SK-N-SH (cell line): Measurements from ENCODE around the gene MAST4. TPM values are rescaled to one million over a fixed set of nuclear protein-coding genes. Genes with fewer than 3 reads are reported as not detected.

ENCODE experiments used
- CTCF ChIA-PET: fragments of 300-600, 350-600 bp; formaldehyde crosslinking; extraction: SDS; loops from one replicate; lab custom pipeline; 2021; lab: Yijun Ruan, JAX
- POLR2A ChIA-PET: fragments of 350-600 bp; sonication (Branson Sonifier 250); formaldehyde crosslinking; extraction: SDS; loops from one replicate; lab custom pipeline; 2020; ENCODE audit warnings: antibody characterized with exemption, inconsistent platforms; lab: Yijun Ruan, JAX
- DNase-seq: peaks from one replicate; pipeline ENCODE4 v3.0.0; 2012
- H2AFZ ChIP-seq: fragments of 200-600 bp; sonication (generic); 2 replicates; pipeline ENCODE4 v1.8.1; 2016; ENCODE audit warnings: antibody characterized with exemption, mild to moderate bottlenecking, low read depth
- H3F3A ChIP-seq: fragments of 200-600 bp; sonication (generic); replicated peaks from 2 replicates; pipeline ENCODE3; 2016; ENCODE audit warnings: antibody characterized with exemption, mild to moderate bottlenecking; ENCODE audit not compliant: insufficient read depth
- H3K27ac ChIP-seq, 2 experiments: fragments of 200-500 bp in 1 of 2; fragments of 200-600 bp in 1 of 2; sonication (Bioruptor generic) in 1 of 2; sonication (generic), shearing (Covaris generic) in 1 of 2; 2 replicates each; pipeline versions ENCODE4 v1.5.1 to v1.6.1; 2014 to 2016; ENCODE audit warnings: low read depth in 2 of 2, inconsistent platforms in 1 of 2, low read length in 1 of 2, mild to moderate bottlenecking in 1 of 2, mixed read lengths in 1 of 2
- H3K27me3 ChIP-seq: fragments of 200-600 bp; sonication (generic), shearing (Covaris generic); 2 replicates; pipeline ENCODE4 v1.6.1; 2016; ENCODE audit warnings: mixed run types; ENCODE audit not compliant: insufficient read depth
- H3K36me3 ChIP-seq, 2 experiments: fragments of 200-500 bp in 1 of 2; fragments of 200-600 bp in 1 of 2; sonication (Bioruptor generic) in 1 of 2; sonication (generic) in 1 of 2; replicated peaks in 1 of 2; 2 replicates each; pipeline versions ENCODE3 to v1.5.1; 2014 to 2016; ENCODE audit warnings: low read length in 1 of 2, mild to moderate bottlenecking in 1 of 2; ENCODE audit not compliant: insufficient read depth in 2 of 2, control insufficient read depth in 1 of 2
- H3K4me1 ChIP-seq, 2 experiments: fragments of 200-500 bp in 1 of 2; fragments of 200-600 bp in 1 of 2; sonication (Bioruptor generic) in 1 of 2; sonication (generic), shearing (Covaris generic) in 1 of 2; 2 replicates each; pipeline versions ENCODE4 v1.5.1 to v1.6.1; 2014 to 2016; ENCODE audit warnings: low read depth in 1 of 2, low read length in 1 of 2, mixed run types in 1 of 2; ENCODE audit not compliant: insufficient read depth in 2 of 2, control insufficient read depth in 1 of 2
- H3K4me2 ChIP-seq: fragments of 200-600 bp; sonication (generic), shearing (Covaris generic); 2 replicates; pipeline ENCODE4 v1.6.1; 2017; ENCODE audit warnings: mixed run types
- H3K4me3 ChIP-seq, 2 experiments: fragments of 200-500 bp in 1 of 2; fragments of 200-600 bp in 1 of 2; sonication (Bioruptor generic) in 1 of 2; sonication (generic), shearing (Covaris generic) in 1 of 2; 2 replicates each; pipeline versions ENCODE4 v1.5.1 to v1.8.1; 2014 to 2016; ENCODE audit warnings: low read depth in 2 of 2, inconsistent platforms in 1 of 2, low read length in 1 of 2, mild to moderate bottlenecking in 1 of 2, mixed read lengths in 1 of 2, moderate library complexity in 1 of 2
- H3K79me2 ChIP-seq: fragments of 200-600 bp; sonication (generic); 2 replicates; pipeline ENCODE4 v1.8.1; 2017; ENCODE audit warnings: mild to moderate bottlenecking; ENCODE audit not compliant: insufficient read depth
- H3K9ac ChIP-seq: fragments of 200-600 bp; sonication (generic); 2 replicates; pipeline ENCODE4 v1.6.1; 2017; ENCODE audit warnings: mixed run types
- H3K9me2 ChIP-seq: fragments of 200-600 bp; sonication (generic); 2 replicates; pipeline ENCODE4 v1.6.1; 2017; ENCODE audit warnings: mixed run types
- H3K9me3 ChIP-seq: fragments of 200-600 bp; sonication (generic); 2 replicates; pipeline ENCODE4 v1.6.1; 2017; ENCODE audit warnings: mixed run types, mild to moderate bottlenecking, moderate library complexity
- H4K20me1 ChIP-seq: fragments of 200-600 bp; sonication (generic); 2 replicates; pipeline ENCODE4 v1.6.1; 2017; ENCODE audit warnings: mild to moderate bottlenecking, mixed run types; ENCODE audit not compliant: insufficient read depth
- CHD2 ChIP-seq: fragments of 150-350 bp; IDR thresholded peaks from 2 replicates; pipeline ENCODE4 v1.6.1; 2018; ENCODE audit warnings: low read length; ENCODE audit not compliant: partially characterized antibody
- ELF1 ChIP-seq: IDR thresholded peaks from 2 replicates; pipeline ENCODE4 v1.4.0; 2012
- POLR2AphosphoS5 ChIP-seq: IDR thresholded peaks from 2 replicates; pipeline ENCODE4 v1.6.1; 2012; ENCODE audit warnings: low read depth, low read length
- RFX5 ChIP-seq: IDR thresholded peaks from 2 replicates; pipeline ENCODE4 v1.6.1; 2012; ENCODE audit warnings: mild to moderate bottlenecking, improper control_type of control experiment, low read length
- SIN3A ChIP-seq: IDR thresholded peaks from 2 replicates; pipeline ENCODE4 v1.6.1; 2012; ENCODE audit warnings: low read depth, mild to moderate bottlenecking, low read length, moderate library complexity, borderline replicate concordance
- TCF12 ChIP-seq: IDR thresholded peaks from 2 replicates; pipeline ENCODE4 v1.4.0; 2012
- TEAD4 ChIP-seq: IDR thresholded peaks from 2 replicates; pipeline ENCODE4 v1.4.0; 2012; ENCODE audit warnings: mild to moderate bottlenecking, borderline replicate concordance; ENCODE audit not compliant: insufficient read depth
- WGBS: methylation state at CpG from one replicate; pipeline ENCODE4 v1.1.6; 2017; ENCODE audit warnings: low lambda C conversion rate; 5-methylcytosine and 5-hydroxymethylcytosine counted together
- polyA plus RNA-seq, 3 experiments: library from polyadenylated mRNA; depleted of rRNA; stranded (reverse); fragments of >200 nt; gene quantifications; 2 replicates each; pipeline ENCODE4 v1.2.3, GENCODE V29; 2012
- TF ChIP-seq, protein P1 (sequence below): IDR thresholded peaks from 2 replicates; pipeline ENCODE4 v1.6.1; 2012; ENCODE audit warnings: mild to moderate bottlenecking, low read depth, low read length, moderate library complexity
- TF ChIP-seq, protein P2 (sequence below): fragments of 150-350 bp; IDR thresholded peaks from 2 replicates; pipeline ENCODE4 v1.6.1; 2016; ENCODE audit warnings: mild to moderate bottlenecking, low read depth, low read length

Gene MAST4
- polyA plus RNA-seq, 1 of the 3 experiments (the other 2 are of a cell fraction): 2.2 TPM

DNA sequence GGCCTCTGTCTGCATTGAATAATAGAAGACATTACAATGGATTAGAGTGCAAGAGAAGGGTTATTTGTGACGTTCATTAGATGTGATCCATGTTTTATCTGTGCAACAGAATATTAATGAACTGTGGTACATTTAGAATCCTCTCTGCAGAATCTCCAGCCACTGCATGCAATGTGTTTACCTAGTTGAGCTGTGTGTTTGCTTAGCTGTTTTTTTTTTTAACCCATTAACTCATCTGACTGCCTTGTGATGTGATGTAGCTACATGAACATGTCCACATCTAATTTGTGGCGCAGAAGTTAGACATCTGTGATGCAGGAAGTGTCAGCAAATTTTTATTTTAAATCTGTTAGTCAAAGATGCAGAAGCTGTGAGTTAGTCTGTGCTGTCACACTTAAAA lies 363.5 kb downstream of the MAST4 start (continued):
- TF ChIP-seq, protein P1, sequence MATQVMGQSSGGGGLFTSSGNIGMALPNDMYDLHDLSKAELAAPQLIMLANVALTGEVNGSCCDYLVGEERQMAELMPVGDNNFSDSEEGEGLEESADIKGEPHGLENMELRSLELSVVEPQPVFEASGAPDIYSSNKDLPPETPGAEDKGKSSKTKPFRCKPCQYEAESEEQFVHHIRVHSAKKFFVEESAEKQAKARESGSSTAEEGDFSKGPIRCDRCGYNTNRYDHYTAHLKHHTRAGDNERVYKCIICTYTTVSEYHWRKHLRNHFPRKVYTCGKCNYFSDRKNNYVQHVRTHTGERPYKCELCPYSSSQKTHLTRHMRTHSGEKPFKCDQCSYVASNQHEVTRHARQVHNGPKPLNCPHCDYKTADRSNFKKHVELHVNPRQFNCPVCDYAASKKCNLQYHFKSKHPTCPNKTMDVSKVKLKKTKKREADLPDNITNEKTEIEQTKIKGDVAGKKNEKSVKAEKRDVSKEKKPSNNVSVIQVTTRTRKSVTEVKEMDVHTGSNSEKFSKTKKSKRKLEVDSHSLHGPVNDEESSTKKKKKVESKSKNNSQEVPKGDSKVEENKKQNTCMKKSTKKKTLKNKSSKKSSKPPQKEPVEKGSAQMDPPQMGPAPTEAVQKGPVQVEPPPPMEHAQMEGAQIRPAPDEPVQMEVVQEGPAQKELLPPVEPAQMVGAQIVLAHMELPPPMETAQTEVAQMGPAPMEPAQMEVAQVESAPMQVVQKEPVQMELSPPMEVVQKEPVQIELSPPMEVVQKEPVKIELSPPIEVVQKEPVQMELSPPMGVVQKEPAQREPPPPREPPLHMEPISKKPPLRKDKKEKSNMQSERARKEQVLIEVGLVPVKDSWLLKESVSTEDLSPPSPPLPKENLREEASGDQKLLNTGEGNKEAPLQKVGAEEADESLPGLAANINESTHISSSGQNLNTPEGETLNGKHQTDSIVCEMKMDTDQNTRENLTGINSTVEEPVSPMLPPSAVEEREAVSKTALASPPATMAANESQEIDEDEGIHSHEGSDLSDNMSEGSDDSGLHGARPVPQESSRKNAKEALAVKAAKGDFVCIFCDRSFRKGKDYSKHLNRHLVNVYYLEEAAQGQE: no peak

DNA sequence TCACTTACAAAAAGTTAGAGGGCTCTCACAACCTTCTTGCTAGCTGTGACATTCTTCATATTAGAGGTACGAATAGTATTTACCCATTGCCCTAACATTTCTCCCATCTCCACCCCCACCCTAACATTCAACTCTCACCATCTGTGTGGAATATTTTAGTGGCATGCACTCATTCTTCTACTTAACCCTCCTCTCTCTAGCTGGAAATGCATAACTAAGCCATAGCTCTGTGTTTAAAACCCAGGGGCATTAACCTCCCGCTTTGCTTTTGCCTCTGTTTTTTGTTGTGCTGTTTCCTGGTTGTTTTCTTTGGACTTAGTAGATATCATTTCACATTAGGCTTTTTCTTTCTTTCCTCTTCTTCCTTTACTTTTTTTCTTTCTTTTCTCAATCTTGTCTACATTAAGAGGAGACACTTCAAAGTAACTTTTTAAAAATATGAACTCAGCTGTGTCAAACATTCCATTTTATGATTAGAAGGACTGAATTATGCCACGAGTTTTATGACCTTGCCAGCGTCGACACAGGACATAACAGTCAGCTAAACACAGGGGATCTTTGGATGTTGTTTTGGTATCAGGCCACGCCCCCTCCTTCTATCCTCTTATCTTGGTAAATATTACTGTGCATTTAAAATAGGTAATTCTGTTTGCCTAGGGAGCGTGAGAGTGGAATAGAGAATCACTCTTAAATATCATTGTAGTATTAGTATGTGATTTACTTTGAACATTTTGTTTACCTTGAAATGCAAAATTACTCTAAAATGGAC lies 364.4 kb downstream of the MAST4 start:
- Histone ChIP-seq H3K36me3 (no peaks in the 10 kb centered on the region), H3K9me3 (no peaks in the 10 kb centered on the region), H3K4me1 (peaks cover 13 to 28% of the 10 kb centered on the region in 2 experiments; a peak in 3 of 4 replicates), H3K4me2 (no peak overlapping the region), H3K9me2 (no peaks in the 10 kb centered on the region), H3K79me2 (no peaks in the 10 kb centered on the region), H3F3A (no peaks in the 10 kb centered on the region), H2AFZ (no peak overlapping the region; the same call in none of the 2 replicates), H3K9ac (no peak overlapping the region), H3K27ac (peak overlapping the region; percentile 53 to 58; a peak in 2 of 4 replicates)
- ChIA-PET POLR2A (no interaction called here), CTCF (interaction anchor here (0.9 to 2.5 kb wide), 3 partner anchors 10 to 27 kb away, joined by 3 to 10 read pairs (median 4); no protein-coding TSS in a partner anchor)
- DNase-seq: no peak
- peak; percentile 26; the same call in 1 of the 2 replicates for TF ChIP-seq TCF12
- TF ChIP-seq, protein P1: no peak
- TF ChIP-seq, all 33 proteins: peak for 1
- no peaks in the 10 kb centered on the region for H4K20me1 ChIP-seq
- H3K27me3 ChIP-seq: no peaks in the 10 kb centered on the region
- WGBS: 54% methylated on average over 7 of the region's 7 CpGs
- H3K4me3 ChIP-seq: no peak overlapping the region

DNA sequence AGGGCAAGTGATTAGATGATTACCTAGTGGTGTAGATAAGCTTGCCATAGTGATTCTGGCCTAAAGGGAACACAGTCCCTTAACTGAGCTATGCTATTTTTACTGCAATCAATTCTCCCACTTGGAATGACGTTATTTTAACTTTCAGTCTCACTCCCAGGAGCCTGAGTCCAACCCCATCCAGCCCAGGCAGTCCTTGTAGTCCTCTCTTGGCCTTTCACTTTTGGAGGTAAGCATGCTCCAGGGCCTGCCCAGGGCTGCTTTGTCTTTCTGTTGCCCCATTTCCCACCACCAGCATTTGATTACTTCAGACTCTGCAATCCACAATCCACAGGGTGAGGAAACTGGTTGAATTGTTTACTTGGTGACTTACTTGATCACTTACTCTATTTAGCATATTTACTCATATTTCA lies 367.4 kb downstream of the MAST4 start:
- Histone ChIP-seq H3K9me3 (no peaks in the 10 kb centered on the region), H3K4me3 (no peak overlapping the region), H3K4me2 (no peak overlapping the region), H3K4me1 (peaks cover 13 to 20% of the 10 kb centered on the region in 2 experiments; a peak in 3 of 4 replicates), H3K36me3 (no peaks in the 10 kb centered on the region), H3K27me3 (no peaks in the 10 kb centered on the region), H3F3A (no peaks in the 10 kb centered on the region), H3K79me2 (no peaks in the 10 kb centered on the region), H3K9ac (no peak overlapping the region), H3K9me2 (no peaks in the 10 kb centered on the region), H2AFZ (no peak overlapping the region), H3K27ac (no peak overlapping the region), H4K20me1 (no peaks in the 10 kb centered on the region)
- ChIA-PET CTCF (interaction anchor here (0.6 to 0.9 kb wide), 2 partner anchors 24 to 646 kb away, joined by 3 to 5 read pairs; no protein-coding TSS in a partner anchor), POLR2A (no interaction called here)
- DNase-seq: peak; percentile 8
- 53% methylated on average over 1 of the region's 1 CpG for WGBS
- no peak for TF ChIP-seq TEAD4
- no peak for TF ChIP-seq RFX5
- TF ChIP-seq CHD2: no peak
- TF ChIP-seq POLR2AphosphoS5: no peak
- TF ChIP-seq, protein P1: no peak
- no peak for TF ChIP-seq SIN3A
- TF ChIP-seq ELF1: no peak
- TF ChIP-seq, protein P2, sequence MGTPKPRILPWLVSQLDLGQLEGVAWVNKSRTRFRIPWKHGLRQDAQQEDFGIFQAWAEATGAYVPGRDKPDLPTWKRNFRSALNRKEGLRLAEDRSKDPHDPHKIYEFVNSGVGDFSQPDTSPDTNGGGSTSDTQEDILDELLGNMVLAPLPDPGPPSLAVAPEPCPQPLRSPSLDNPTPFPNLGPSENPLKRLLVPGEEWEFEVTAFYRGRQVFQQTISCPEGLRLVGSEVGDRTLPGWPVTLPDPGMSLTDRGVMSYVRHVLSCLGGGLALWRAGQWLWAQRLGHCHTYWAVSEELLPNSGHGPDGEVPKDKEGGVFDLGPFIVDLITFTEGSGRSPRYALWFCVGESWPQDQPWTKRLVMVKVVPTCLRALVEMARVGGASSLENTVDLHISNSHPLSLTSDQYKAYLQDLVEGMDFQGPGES: no peak
